GM19452 (cell line): ENCODE data around the gene DMBT1.
"Not testable (repeated sequence)": the region's sequence is repeated elsewhere in the genome, so short reads cannot be mapped to it uniquely, and the experiment has no call there.

ENCODE experiments used
- ATAC-seq: cut with Tn5 transposase; IDR thresholded peaks from one replicate; pipeline ENCODE4 v1.9.1; 2021; ENCODE audit not compliant: unreplicated experiment

DMBT1 gene

DNA sequence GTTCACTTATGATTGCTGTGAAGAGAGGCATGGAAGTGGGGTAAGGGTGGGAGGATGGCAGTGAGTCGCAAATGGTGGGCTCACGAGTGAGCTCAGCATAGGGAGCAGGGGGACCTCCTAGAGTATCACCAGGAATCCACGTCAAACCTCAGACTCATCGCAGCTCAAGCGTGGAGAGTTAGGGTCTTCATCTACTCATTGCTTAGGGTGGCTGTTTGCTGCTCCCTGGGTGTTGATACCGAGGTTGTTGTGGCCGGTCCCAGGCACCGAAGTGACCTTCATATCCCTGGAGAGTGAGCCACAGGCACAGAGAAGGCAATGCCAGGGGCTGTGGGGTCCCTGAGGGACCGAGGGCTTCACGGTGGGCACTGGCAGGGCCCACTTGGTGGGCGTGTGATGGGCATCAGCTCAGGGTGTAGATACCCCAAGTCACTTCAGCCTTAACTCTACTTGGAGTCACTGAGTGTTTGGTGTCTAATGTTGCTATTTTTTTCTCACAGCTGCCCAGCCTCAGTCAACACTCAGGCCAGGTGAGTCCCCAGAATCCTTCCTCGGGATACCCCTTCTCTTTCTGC, 16.8 kb downstream of the DMBT1 start:
- ATAC-seq, result no peak

DNA sequence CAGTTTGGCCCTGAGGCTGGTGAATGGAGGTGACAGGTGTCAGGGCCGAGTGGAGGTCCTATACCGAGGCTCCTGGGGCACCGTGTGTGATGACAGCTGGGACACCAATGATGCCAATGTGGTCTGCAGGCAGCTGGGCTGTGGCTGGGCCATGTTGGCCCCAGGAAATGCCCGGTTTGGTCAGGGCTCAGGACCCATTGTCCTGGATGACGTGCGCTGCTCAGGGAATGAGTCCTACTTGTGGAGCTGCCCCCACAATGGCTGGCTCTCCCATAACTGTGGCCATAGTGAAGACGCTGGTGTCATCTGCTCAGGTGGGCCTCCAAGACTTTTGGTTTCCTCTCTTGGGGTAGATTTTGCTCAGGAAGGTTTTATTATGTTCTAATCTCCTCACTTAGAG, 25.5 kb downstream of the DMBT1 start:
- not testable (repeated sequence) for ATAC-seq

DNA sequence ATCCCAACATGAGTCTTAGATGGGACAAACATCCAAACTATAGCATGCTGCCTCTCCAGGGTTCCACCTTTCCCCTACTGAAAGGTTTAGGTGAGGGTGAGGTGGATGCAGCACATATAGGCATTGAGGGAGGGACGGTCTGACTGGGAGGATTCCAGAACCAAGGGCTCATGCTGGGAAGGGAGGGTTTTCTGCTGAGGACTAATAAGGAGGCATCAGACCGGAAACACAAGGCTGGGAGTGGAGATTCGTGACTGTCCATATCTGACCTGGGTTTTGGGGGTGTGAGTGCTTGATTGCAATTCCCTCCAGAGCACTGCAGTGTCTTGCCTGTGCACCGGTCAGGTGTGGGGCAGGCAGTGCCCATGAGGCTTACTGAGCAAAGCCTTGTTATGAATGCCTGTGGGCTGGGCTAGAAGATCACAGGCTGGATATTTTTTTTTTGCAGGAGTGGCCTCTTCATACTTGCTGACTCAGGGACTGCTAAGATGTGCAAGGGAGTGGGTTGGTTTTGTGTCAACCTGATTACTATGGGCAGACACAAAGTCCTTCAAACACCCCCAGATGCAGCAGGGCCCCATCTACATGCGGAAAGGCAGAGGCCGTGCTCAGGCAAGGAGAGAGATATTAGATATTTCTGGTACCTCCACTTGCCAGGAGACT, 26.7 kb downstream of the DMBT1 start:
- no peak for ATAC-seq

DNA sequence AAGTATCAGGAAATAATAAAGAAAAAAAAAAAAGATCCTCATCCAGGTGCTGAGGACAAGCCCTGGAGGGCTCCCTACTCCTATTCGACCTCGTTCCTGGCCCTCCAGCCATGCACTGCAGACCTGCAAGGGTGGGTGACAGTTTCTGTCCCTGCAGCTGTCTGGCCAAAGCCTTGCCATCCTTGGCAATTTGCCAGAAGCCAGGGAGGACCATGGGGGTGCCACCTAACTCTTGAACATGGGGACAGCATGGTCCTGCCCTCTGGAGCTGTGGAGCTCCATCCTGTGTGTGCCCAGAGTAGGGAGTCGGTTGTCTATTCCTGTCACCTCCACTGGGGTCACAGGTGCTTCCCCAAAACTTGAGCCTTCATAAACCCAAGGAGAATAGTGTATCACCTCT, 27.8 kb downstream of the DMBT1 start:
- no peak for ATAC-seq

DNA sequence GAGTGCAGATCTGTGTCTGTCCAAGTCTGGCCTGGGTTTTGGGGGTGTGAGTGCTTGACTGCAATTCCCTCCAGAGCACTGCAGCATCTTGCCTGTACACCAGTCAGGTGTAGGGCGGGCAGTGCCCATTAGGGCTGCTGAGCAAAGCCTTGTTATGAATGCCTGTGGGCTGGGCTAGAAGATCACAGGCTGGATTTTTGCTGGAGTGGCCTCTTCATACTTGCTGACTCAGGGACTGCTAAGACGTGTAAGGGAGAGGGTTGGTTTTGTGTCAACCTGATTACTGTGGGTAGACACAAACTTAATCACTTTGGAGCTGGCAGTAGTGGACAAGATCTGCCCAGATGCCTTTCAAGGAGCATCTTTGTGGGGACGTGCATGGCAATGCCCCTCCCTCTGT, 29.6 kb downstream of the DMBT1 start:
- no peak for ATAC-seq

DNA sequence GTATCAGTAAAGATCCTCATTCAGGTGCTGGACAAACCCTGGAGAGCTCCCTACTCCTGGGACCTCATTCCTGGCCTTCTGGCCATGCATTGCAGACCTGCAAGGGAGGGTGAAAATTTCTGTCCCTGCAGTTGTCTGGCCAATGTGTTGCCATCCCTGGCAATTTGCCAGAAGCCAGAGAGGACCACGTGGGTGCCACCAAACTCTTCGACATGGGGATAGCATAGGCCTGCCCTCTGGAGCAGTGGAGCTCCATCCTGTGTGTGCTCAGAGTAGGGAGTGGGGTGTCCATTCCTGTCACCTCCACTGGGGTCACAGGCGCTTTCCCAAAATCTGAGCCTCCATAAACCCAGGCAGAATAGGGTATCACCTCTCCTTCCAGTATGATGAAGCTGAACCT, 31.2 kb downstream of the DMBT1 start:
- ATAC-seq, result no peak

DNA sequence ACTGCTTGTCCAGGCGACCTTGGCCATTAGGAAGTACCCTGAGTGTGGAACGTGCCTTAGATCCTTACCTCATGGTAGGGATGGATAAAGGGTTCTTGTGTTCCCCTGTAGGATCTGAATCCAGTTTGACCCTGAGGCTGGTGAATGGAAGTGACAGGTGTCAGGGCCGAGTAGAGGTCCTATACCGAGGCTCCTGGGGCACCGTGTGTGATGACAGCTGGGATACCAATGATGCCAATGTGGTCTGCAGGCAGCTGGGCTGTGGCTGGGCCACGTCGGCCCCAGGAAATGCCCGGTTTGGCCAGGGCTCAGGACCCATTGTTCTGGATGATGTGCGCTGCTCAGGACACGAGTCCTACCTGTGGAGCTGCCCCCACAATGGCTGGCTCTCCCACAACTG, 31.6 kb downstream of the DMBT1 start:
- ATAC-seq, result no peak

DNA sequence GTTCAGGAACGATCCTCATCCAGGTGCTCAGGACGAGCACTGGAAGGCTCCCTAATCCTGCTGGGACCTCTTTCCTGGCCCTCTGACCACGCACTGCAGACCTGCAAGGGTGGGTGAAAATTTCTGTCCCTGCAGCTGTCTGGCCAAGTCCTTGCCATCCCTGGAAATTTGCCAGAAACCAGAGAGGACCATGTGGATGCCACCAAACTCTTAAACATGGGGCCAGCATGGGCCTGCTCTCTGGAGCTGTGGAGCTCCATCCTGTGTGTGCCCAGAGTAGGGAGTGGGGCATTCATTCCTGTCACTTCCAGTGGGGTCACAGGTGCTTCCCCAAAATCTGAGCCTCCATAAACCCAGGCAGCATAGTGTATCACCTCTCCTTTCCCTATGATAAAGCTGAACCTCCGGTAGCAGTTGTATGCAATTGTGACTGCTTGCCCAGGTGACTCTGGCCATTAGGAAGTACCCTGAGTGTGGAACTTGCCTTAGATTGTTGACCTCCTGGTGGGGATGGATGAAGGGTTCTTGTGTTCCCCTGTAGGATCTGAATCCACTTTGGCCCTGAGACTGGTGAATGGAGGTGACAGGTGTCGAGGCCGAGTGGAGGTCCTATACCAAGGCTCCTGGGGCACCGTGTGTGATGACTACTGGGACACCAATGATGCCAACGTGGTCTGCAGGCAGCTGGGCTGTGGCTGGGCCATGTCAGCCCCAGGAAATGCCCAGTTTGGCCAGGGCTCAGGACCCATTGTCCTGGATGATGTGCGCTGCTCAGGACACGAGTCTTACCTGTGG, 57.1 kb downstream of the DMBT1 start:
- no peak for ATAC-seq

DNA sequence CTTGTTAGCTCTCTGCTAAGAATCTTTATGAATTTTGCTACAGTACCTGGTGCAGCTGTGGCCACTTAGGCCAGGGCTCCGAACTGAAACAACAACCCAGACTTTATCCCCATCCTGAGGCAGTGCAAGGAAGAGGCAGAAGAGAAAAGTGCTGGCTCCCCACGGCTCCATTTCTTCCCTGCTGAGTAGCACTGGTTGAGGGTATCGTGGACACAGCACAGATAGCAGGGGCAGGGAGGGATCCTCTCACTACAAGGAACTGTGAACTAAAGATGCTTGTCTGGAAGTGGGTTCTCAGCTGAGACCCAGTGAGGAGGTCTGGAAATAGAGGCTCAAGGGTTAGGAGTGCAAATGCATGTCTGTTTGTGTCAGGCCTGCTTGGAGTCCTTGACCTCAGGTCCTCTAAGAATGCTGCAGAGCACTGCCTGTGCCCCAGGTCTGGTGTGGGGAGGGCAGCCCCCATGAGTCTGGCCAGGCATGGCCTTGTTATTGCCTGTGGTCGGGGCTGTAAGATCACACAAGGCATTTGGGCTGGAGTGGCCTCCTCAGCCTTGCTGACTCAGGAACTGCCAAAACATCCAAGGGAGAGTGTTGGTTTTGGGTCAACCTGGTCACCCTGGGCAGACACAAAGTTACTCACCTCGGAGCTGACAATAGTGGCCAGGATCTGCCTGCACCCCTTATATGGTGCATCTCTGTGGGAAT, 58.1 kb downstream of the DMBT1 start:
- no peak for ATAC-seq

DNA sequence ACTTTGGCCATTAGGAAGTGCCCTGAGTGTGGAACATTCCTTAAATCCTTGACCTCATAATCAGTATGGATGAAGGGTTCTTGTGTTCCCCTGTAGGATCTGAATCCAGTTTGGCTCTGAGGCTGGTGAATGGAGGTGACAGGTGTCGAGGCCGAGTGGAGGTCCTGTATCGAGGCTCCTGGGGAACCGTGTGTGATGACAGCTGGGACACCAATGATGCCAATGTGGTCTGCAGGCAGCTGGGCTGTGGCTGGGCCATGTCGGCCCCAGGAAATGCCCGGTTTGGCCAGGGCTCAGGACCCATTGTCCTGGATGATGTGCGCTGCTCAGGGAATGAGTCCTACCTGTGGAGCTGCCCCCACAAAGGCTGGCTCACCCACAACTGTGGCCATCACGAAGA, 60.4 kb downstream of the DMBT1 start:
- not testable (repeated sequence) for ATAC-seq

DNA sequence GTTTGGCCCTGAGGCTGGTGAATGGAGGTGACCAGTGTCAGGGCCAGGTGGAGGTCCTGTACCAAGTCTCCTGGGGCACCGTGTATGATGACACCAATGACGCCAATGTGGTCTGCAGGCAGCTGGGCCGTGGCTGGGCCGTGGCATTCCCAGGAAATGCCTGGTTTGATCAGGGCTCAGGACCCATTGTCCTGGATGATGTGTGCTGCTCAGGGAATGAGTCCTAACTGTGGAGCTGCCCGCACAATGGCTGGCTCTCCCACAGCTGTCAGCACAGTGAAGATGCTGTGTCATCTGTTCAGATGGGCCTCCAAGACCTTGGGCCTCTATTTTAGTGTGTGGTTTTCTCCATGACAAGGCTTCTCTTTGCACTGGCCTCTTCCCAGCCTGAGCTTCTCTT, 64.0 kb downstream of the DMBT1 start:
- ATAC-seq, result no peak

DNA sequence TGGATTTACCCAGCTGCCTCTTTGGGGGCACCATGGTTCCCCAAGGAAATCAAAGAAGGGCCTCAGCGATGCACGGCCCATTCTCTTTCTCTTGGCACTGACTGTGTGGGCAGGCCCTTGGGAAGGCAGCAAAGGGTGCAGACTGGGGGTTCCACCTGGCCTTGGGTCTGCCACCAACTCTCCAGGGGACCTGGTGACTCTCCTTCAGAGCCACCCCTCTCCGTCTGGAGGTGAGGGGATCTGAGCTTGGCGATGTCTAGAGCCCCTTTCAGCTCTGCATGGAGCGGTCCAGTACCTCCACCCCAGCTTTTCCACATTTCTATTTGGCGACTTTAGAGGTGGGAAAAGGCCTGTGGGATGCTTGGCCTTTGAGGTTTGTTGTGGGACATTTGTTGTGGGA, 70.0 kb downstream of the DMBT1 start:
- no peak for ATAC-seq

DNA sequence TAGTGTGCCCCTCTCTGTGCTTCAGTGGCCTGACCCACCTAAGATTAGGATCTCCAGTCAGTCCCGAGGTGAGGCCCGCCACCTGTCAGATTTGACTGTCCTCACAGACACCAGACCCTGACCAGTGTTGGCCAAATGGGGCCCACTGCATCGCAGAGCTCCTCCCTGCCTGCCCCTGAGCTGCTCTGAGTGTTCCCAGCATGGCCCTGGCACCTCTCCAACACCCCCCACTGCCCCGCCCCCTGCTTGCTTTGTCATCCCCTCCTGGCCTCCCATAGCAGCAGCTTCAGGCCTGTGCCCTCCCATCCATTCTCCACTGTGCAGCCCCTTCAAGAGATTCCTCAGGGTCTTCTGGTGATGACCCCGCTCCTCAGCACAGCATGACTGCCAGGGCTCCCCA, 71.5 kb downstream of the DMBT1 start:
- ATAC-seq, result no peak

DNA sequence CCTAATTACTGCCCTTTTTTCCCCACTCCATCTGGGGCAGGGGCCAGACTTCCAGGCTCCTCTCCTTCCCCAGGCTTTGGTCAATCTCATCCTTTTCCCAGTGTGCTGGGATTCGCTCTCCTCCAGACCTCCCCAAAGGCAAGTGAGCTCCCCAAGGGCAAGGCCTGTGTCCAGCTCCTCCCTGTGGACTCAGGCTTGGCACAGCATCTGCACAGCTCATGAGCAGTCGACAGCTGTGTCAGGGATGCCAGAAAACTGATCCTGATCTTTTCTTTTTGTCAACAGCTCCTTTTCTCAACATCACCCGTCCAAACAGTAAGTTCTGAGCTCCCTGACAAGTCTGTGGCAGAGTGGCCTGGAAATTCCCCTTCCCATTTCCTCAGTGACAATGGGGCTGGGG, 72.0 kb downstream of the DMBT1 start:
- no peak for ATAC-seq

DNA sequence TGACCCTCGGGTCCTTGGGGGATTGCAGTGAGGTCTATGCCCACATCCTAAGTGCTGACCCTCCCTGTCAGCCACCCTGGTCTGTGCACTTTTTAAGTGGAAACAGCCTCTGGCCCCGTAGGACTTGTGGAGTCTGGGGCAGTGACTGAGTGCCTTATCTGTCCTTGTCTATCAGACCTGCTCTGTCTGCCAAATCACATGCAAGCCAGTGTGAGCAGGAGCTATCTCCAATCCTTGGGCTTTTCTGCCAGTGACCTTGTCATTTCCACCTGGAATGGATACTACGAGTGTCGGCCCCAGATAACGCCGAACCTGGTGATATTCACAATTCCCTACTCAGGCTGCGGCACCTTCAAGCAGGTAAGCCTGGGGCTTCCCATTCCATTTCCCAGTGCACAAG, 76.4 kb downstream of the DMBT1 start:
- ATAC-seq, result no peak

DNA sequence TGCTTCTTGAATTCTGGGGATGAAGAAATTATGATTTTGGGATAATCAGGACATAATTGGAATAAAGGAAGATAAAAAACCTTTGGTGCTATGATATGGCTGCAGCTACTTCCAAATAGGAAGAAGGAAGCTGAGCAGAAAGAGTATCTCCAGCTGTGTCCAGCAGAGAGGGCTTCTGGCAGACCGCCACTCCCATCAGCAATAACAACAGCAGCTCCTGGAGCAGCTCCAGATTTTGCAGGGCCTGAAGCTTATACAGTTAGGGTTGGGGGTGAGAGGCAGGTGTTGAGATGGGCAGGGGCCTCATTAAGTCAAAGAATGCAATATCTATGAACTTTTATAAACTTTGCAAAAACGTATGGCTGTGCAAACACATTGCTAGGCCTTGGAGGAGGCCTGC, 76.8 kb downstream of the DMBT1 start:
- ATAC-seq, result no peak

DNA sequence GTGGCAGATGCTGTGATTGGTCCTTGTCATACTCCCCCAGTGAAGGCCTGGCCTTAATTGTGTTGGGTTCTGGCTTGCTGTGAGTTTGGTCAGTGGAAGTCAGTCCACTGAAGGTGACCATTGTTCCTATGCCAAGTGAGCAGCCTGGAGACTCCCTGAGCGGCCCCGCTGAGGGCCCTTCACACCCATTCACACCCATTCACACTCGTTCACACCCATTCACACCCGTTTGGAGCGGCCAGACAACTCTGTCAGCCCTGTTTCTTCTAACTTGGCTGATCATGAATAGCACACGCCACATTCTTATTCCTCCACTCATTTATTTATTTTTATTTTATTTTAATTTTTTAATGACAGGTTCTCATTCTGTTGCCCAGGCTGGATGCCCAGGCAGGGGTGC, 77.6 kb downstream of the DMBT1 start:
- ATAC-seq, result no peak

DNA sequence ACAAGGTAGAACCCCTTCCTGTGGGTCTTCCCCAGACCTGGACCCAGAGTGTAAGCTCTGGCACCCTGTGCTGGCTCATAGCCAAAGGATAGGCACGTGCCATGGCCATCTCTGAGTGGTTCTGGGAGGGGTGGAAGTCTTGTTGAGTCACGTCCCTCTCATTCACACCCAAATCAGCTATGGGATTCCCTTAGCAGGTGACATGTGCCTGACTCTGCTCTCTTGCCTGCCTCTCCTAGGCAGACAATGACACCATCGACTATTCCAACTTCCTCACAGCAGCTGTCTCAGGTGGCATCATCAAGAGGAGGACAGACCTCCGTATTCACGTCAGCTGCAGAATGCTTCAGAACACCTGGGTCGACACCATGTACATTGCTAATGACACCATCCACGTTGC, 79.2 kb downstream of the DMBT1 start:
- ATAC-seq, result no peak

DNA sequence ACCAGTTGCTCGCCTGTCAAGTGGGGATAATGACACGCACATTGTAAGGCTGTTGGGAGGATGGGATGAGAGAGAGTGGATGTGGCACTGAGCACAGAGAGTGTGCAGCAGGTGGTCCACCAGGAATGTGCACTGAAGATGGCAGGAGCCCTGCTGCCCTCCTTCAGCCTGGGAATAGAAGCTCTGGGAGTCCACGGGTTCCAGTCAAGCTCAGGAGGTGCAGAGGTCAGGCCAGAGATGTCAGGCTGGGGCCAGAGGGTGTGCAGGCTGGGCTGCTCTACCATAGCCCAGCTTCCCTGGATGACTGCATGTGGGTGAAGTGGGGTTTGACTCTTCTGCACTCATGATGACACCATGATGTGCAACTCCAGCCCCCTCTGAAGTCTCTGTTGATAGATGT, 80.4 kb downstream of the DMBT1 start:
- ATAC-seq, result no peak

DNA sequence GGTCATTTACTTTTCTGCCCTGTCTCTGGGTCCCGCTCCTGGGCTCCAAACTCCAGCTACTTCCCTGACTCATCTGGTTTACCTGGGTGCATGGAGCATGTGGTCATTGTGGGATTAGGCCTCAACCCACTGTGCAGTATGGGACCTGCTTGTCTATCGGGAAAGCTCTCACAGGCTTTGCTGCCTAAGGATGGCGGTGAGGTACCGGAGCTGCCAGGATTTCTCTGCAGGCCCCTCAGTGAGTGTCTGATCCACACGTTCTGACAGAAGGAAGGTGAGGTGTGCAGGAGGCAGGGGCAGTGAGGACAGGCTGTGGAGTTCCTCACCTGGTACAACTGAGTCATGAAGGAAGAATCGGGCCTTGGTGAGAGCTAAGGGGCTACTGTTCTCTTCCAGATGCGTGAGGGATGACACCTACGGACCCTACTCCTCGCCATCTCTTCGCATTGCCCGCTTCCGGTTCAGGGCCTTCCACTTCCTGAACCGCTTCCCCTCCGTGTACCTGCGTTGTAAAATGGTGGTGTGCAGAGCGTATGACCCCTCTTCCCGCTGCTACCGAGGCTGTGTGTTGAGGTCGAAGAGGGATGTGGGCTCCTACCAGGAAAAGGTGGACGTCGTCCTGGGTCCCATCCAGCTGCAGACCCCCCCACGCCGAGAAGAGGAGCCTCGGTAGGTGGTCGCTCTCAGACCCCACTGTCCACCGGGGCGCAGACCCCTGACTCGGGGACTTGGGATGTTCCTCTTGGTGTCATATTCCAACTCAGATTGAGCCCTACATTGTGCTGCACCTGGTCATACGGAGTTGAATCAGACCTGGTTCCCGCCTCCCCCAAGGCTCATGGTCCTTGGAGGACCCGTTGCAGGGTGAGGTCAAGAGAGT, 82.4 kb downstream of the DMBT1 start:
- ATAC-seq, result no peak
